ENCODE measurements around the gene HAGH.

HAGH gene

DNA sequence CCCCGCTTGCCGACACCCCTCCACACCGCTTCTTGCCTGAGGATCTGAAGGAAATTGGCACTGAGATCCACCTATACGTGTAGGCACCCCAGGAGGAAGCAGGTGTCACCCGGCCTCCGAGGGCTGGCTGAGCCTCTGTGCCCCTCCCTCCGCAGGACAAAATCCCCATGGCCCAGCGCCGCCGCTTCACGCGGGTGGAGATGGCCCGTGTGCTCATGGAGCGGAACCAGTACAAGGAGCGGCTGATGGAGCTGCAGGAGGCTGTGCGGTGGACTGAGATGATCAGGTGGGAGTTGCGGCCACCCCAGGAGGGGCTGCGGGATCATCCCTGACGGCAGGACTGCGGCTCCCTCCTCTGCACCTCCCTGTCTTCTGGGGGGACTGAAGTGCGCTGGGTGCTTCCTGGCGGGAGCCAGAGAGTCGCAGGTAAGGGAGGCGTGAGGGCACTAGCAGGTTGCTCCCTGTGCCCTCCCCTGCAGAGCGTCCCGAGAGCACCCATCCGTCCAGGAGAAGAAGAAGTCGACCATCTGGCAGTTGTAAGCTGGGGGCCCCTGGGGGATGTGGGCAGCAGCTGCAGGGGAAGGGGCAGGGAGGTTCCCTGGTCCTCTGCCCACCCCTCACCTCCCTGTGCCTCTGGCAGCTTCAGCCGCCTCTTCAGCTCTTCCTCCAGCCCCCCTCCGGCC is 64.3 kb downstream of the HAGH start:
- DNase-seq (ENCODE audit: low read depth), result no peak

DNA sequence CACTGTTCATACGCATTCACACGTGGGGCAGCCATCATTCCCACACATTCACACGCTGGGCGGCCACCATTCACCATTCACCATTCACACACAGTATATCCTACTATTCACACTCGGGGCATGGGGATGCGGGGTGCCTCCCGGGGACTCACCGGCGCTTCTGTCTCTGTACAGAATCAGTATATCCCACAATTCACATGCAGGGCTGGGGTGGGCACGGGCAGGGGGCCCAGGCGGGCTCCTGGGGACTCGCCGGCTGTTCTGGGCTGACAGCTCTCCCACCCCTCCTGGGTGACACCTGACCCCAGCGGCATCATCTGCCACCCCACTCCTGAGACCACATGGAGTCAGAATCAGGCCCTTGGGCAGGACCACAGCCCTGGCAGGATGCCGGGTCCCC is 64.9 kb downstream of the HAGH start:
- no peak for DNase-seq (ENCODE audit: low read depth)

GRCh38 chr16:1760911-1761310 is 65.7 kb downstream of the HAGH start:
- no peak for DNase-seq (ENCODE audit: low read depth)

- DNase-seq (ENCODE audit: low read depth), result no peak
Measured at GRCh38 chr16:1759511-1759910, 67.1 kb downstream of the HAGH start.

DNA sequence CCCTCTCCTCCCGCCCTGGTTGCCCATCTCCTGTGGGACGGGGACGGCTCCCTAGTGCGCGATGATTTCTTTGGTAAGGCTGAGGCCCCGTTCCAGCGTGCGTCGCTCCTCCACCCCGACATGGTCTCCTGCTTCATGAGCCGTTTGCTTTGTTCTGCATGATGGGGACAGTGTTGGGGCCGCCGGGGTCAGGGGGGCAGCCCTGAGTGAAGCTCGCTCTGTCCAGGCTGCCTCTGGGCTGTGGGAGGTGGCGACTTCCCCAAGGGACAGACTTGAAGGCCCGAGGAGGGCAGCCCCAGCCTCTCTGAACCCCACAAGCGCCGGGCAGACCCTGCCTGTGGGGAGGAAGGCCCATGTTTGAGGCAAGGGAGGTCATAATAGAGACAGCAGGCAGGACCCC is 67.7 kb downstream of the HAGH start:
- DNase-seq (ENCODE audit: low read depth), result no peak

DNA sequence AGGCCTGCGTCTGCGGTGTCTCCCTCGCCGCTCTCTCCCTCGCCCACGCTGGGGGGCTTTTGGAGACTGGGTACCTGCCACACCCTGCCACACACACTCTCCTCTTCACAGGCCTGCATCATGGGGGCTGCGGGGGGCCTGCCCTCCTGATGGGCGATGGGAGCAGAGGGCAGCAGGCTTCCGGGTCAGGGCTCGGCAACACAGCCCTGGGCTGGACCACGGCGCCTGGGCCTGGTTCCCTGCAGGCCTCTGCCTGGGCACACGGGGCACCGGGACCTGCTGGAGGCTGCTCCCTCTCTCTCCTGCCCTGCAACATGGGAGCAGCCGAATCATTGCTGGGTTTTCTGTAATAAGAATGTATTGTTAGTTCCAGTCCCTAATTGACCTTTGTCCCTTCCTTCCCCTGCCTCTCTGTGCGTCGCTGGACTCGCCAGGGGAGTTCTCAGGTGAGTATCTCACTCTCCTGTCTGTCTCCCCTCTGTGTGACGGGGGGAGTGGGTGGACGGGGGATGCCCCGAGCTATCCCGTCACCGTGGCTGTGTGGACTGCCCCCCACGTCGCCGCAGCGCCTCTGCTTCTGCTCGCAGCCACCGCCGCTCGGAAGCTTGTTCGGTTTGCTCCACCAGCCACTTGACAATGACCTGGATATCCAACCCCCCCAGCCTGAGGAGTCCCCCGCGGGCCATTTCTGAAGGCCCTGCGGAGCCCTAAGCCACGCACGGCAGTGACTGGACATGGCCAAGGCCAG is 68.7 kb downstream of the HAGH start:
- DNase-seq (ENCODE audit: low read depth), result no peak
